ENCODE measurements around the gene TRIM21. TPM values are rescaled to one million over a fixed set of nuclear protein-coding genes. Genes with fewer than 3 reads are reported as not detected.
"Not testable (repeated sequence)": the region's sequence is repeated elsewhere in the genome, so short reads cannot be mapped to it uniquely, and the experiment has no call there.

TRIM21 gene
- 30.7 TPM for total RNA-seq

- DNase-seq (ENCODE audit: low read depth in 2 of 3, low spot score in 2 of 3) = peak; percentile 58 to 95 (median 85)
Observed at GRCh38 chr11:4393209-4393857, at the start of gene TRIM21. TSS of gene TRIM21 (minus strand) at chr11:4393702. CDS start at chr11:4390409, 3,293 bp downstream.

- DNase-seq (ENCODE audit: low read depth in 2 of 3, low spot score in 2 of 3) = no peak
Observed at GRCh38 chr11:4441515-4441914, 48.0 kb upstream of the TRIM21 start.

- no peak for DNase-seq (ENCODE audit: low read depth in 2 of 3, low spot score in 2 of 3)
Observed at GRCh38 chr11:4436411-4436810, 42.9 kb upstream of the TRIM21 start.

GRCh38 chr11:4433856-4434255 is 40.4 kb upstream of the TRIM21 start:
- no peak for DNase-seq (ENCODE audit: low read depth in 2 of 3, low spot score in 2 of 3)

- DNase-seq (ENCODE audit: low read depth in 2 of 3, low spot score in 2 of 3) = no peak
Observed at GRCh38 chr11:4430051-4430450, 36.5 kb upstream of the TRIM21 start.

GRCh38 chr11:4418403-4418802 is 24.9 kb upstream of the TRIM21 start:
- DNase-seq (ENCODE audit: low read depth in 2 of 3, low spot score in 2 of 3) = no peak

- DNase-seq (ENCODE audit: low read depth in 2 of 3, low spot score in 2 of 3) = no peak
Observed at GRCh38 chr11:4416816-4417215, 23.3 kb upstream of the TRIM21 start.

GRCh38 chr11:4416306-4416705 is 22.8 kb upstream of the TRIM21 start:
- DNase-seq (ENCODE audit: low read depth in 2 of 3, low spot score in 2 of 3) = no peak

GRCh38 chr11:4406206-4406605 is 12.7 kb upstream of the TRIM21 start:
- DNase-seq (ENCODE audit: low read depth in 2 of 3, low spot score in 2 of 3) = not testable (repeated sequence)

- peak in 1 of 3 donors; percentile 3 for DNase-seq (ENCODE audit: low read depth in 2 of 3, low spot score in 2 of 3)
Observed at GRCh38 chr11:4393858-4394223, 339 bp upstream of the TRIM21 start.

GRCh38 chr11:4388221-4388620 is 5.3 kb downstream of the TRIM21 start:
- no peak for DNase-seq (ENCODE audit: low read depth in 2 of 3, low spot score in 2 of 3)

GRCh38 chr11:4385978-4386740 is 7.3 kb downstream of the TRIM21 start:
- DNase-seq (ENCODE audit: low read depth in 2 of 3, low spot score in 2 of 3) = no peak

GRCh38 chr11:4381901-4382300 is 11.6 kb downstream of the TRIM21 start:
- no peak for DNase-seq (ENCODE audit: low read depth in 2 of 3, low spot score in 2 of 3)

GRCh38 chr11:4375431-4376140 is 17.9 kb downstream of the TRIM21 start:
- DNase-seq (ENCODE audit: low read depth in 2 of 3, low spot score in 2 of 3) = no peak

- no peak for DNase-seq (ENCODE audit: low read depth in 2 of 3, low spot score in 2 of 3)
Observed at GRCh38 chr11:4370166-4370565, 23.3 kb downstream of the TRIM21 start.

- DNase-seq (ENCODE audit: low read depth in 2 of 3, low spot score in 2 of 3) = no peak
Observed at GRCh38 chr11:4368286-4368685, 25.2 kb downstream of the TRIM21 start, which contains the start of gene OR52B4. TSS of gene OR52B4 (minus strand) at chr11:4368386. CDS start at chr11:4368295, 91 bp downstream.

GRCh38 chr11:4348142-4348541 is 45.4 kb downstream of the TRIM21 start:
- not testable (repeated sequence) for DNase-seq (ENCODE audit: low read depth in 2 of 3, low spot score in 2 of 3)

GRCh38 chr11:4345366-4345765 is 48.1 kb downstream of the TRIM21 start:
- not testable (repeated sequence) for DNase-seq (ENCODE audit: low read depth in 2 of 3, low spot score in 2 of 3)
